Uterus (tissue), 4 donors: ENCODE results near the gene TRIP13. TPM values are rescaled to one million over a fixed set of nuclear protein-coding genes. Genes with fewer than 3 reads are reported as not detected.
"Not testable (repeated sequence)": the region's sequence is repeated elsewhere in the genome, so short reads cannot be mapped to it uniquely, and the experiment has no call there.

Experiments used
- DNase-seq, 2 donors: peaks; one replicate each; pipeline ENCODE4 v3.0.0-alpha.2; 2019 to 2020
- H3K27ac ChIP-seq, 2 donors: fragments of 200-600 bp; sonication (generic); 1 replicate in 1 of 2; 2 replicates in 1 of 2; pipeline ENCODE4 v1.5.1; 2016 to 2018
- H3K27me3 ChIP-seq, 2 donors: fragments of 200-600 bp; sonication (generic); one replicate each; pipeline ENCODE4 v1.5.1; 2018 to 2019; ENCODE audit warnings: control low read depth in 1 of 2
- H3K36me3 ChIP-seq, 2 donors: fragments of 200-600 bp; sonication (generic); one replicate each; pipeline ENCODE4 v1.5.1; 2019; ENCODE audit warnings: control low read depth in 1 of 2
- H3K4me1 ChIP-seq, 2 donors: fragments of 200-600 bp; sonication (generic); one replicate each; pipeline ENCODE4 v1.5.1; 2018 to 2019; ENCODE audit warnings: control low read depth in 1 of 2
- H3K4me3 ChIP-seq, 2 donors: fragments of 200-600 bp; sonication (generic); 1 replicate in 1 of 2; 2 replicates in 1 of 2; pipeline ENCODE4 v1.5.1; 2018 to 2019; ENCODE audit warnings: mild to moderate bottlenecking in 1 of 2
- H3K9me3 ChIP-seq, 2 donors: fragments of 200-600 bp; sonication (generic); one replicate each; pipeline ENCODE4 v1.5.1; 2019; ENCODE audit warnings: control low read depth in 1 of 2
- POLR2A ChIP-seq, 2 donors: fragments of 450-650 bp; IDR thresholded peaks; one replicate each; pipeline ENCODE4 v1.6.1; 2016; ENCODE audit warnings: antibody characterized with exemption in 2 of 2, mild to moderate bottlenecking in 1 of 2, moderate library complexity in 1 of 2
- intact Hi-C: fragments of 100-400 bp; cut with DNase I; formaldehyde crosslinking; loops from one replicate; pipeline ENCODE4 v1.15.1; 2023; ENCODE audit warnings: low total_unique reads
- total RNA-seq, 4 donors: library from RNA; depleted of rRNA in 3 of 4; stranded (reverse); fragments of >200 nt in 3 of 4; gene quantifications; one replicate each; pipeline versions ENCODE4 v1.1.0 to v1.2.4, GENCODE V29; 2014 to 2023
- TF ChIP-seq, protein P1 (sequence below), 4 experiments: fragments of 200-600 bp in 2 of 4; fragments of 450-650 bp in 2 of 4; sonication (generic) in 2 of 4; IDR thresholded peaks; one replicate each; pipeline ENCODE4 v1.5.1; 2016 to 2019; ENCODE audit warnings: antibody characterized with exemption in 4 of 4, mild to moderate bottlenecking in 2 of 4, moderate library complexity in 1 of 4
- donor health status: DM: yes; HTN: yes; CAD: no.

The TRIP13 gene
- total RNA-seq, 4 donors from 2014 or later: 1.2 to 10.5 (median 1.3) TPM; not detected in 1

DNA sequence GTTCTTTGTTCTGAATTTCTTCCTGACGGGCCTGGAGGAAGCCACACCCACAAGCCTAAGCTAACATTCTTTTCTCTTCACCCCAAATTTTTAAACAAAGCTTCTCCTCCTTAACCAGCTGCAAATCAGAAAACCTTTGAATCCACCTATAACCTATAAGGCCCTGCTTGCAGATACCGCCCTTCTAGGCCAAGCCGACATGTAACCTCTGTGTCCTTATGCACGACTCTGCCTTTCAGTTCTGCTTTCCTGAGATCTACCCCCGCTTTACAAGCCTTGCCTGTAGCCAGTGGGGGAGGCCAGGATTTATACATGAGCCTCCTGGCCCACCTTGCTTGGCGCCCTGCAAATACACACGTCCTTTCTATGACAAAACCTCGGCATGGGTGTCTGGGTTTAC lies 19.4 kb upstream of the TRIP13 start:
- no peaks in the 10 kb centered on the region for H3K4me1 ChIP-seq
- no peaks in the 10 kb centered on the region for H3K27me3 ChIP-seq
- no peaks in the 10 kb centered on the region for H3K9me3 ChIP-seq
- TF ChIP-seq, protein P1, sequence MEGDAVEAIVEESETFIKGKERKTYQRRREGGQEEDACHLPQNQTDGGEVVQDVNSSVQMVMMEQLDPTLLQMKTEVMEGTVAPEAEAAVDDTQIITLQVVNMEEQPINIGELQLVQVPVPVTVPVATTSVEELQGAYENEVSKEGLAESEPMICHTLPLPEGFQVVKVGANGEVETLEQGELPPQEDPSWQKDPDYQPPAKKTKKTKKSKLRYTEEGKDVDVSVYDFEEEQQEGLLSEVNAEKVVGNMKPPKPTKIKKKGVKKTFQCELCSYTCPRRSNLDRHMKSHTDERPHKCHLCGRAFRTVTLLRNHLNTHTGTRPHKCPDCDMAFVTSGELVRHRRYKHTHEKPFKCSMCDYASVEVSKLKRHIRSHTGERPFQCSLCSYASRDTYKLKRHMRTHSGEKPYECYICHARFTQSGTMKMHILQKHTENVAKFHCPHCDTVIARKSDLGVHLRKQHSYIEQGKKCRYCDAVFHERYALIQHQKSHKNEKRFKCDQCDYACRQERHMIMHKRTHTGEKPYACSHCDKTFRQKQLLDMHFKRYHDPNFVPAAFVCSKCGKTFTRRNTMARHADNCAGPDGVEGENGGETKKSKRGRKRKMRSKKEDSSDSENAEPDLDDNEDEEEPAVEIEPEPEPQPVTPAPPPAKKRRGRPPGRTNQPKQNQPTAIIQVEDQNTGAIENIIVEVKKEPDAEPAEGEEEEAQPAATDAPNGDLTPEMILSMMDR (IDR thresholded peaks at IDR 0.05): no peak
- TF ChIP-seq POLR2A (IDR thresholded peaks at IDR 0.05): no peak
- no peaks in the 10 kb centered on the region for H3K36me3 ChIP-seq
- no peak overlapping the region for H3K4me3 ChIP-seq
- intact Hi-C loops: no loop called here
- DNase-seq: no peak
- no peak overlapping the region for H3K27ac ChIP-seq

DNA sequence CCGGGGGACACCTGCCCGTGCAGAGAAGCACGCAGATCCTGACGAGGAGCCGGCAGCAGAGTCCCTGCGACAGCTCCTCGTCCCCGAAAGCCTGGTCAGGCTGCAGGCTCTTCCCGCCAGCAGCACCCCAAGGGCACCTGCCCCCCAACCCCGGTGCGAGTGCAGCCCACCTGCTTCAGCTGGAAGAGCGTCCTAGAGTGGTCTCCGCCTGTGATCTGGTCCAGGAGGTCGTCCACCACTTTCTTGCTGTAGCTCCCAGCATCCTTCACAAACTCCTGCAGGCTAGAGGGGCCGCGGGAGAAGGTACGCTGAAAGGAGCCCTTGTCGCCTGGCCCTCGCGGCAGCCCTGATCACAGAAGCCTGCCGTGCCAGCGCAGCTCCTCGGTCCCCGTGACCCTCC lies 16.8 kb upstream of the TRIP13 start:
- H3K27ac ChIP-seq: no peak overlapping the region
- DNase-seq: no peak
- H3K4me1 ChIP-seq: no peaks in the 10 kb centered on the region
- H3K4me3 ChIP-seq: no peak overlapping the region
- H3K27me3 ChIP-seq: no peaks in the 10 kb centered on the region
- H3K9me3 ChIP-seq: no peaks in the 10 kb centered on the region
- no peak for TF ChIP-seq POLR2A (IDR thresholded peaks at IDR 0.05)
- no peaks in the 10 kb centered on the region for H3K36me3 ChIP-seq
- intact Hi-C loops: no loop called here

DNA sequence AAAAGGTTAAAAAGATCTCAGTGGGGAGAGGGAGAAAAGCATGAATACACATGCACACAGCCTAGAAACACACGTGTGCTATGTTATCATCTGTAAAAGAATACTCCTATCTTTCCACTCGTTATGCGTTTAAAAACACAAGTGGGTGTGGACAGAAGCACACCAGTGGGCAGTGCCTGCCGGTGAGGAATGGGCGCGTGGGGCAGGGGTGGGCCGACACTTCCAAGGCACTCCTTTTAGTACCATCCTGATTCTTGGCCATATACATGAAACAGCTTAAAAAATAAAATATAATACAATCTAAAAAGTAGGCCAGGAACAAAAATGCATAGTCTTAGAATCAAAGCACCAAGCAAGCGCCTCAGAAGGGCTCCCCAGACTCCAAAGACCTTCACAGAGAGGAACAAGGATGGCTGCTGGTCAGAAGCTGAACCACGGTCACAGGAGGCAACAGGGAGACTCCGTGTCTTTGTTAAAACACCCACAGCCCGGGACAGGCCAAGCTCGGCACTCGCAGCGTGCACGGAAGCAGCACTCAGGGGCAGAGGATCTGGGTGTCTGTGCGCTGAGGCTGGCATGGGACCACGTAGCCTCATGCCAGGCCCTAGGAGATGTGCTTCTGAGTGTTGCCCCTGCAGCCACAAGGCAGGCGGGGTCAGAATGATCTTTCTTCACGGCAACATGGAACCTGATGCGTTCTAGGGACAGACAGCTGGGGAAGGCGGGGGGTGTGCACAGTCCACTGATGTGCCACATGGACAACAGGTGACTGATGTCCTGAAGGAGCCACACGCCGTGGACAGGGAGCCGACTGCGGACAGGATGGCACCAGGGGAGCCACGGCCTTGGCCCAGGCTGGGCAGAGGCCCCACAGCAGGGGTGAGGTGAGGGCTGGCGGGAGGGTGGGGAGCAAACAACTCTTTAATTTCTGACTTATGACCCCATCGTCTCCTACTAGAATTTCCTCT lies 16.0 kb upstream of the TRIP13 start:
- no peak for TF ChIP-seq POLR2A (IDR thresholded peaks at IDR 0.05)
- TF ChIP-seq, protein P1 (IDR thresholded peaks at IDR 0.05): no peak
- Histone ChIP-seq H3K36me3 (no peaks in the 10 kb centered on the region), H3K4me1 (no peaks in the 10 kb centered on the region), H3K9me3 (no peaks in the 10 kb centered on the region), H3K27ac (no peak overlapping the region), H3K27me3 (no peaks in the 10 kb centered on the region), H3K4me3 (no peak overlapping the region)
- DNase-seq: no peak
- intact Hi-C loops: no loop called here

- TF ChIP-seq POLR2A (IDR thresholded peaks at IDR 0.05): no peak
- TF ChIP-seq, protein P1 (IDR thresholded peaks at IDR 0.05): no peak
- no peak overlapping the region for H3K27ac ChIP-seq
- intact Hi-C loops: no loop called here
- H3K4me3 ChIP-seq: no peak overlapping the region
- no peaks in the 10 kb centered on the region for H3K36me3 ChIP-seq
- no peaks in the 10 kb centered on the region for H3K27me3 ChIP-seq
- no peaks in the 10 kb centered on the region for H3K9me3 ChIP-seq
- no peak for DNase-seq
- H3K4me1 ChIP-seq: no peaks in the 10 kb centered on the region
These were observed 14.6 kb upstream of the TRIP13 start for GRCh38 chr5:878125-878524.

DNA sequence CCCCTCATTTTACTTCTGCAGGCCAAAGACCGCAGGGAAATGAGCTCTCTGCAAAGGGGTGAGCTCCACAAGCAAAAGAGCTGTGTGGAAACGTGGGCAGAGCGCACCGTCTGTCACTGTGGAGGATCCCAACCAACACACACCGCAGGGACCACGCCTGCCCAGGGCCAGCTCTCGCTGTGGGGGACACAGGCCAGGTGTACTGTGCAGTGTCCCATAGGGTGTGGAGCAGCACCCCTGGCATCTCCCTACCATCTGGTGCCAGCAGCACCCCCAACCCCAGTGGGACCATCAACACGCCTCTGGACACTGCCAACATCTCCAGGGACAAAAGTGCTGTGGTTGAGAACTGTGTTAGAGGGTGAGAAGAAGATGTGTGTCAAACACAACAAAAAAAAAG lies 14.0 kb upstream of the TRIP13 start:
- H3K27me3 ChIP-seq, intact Hi-C loops, H3K9me3 ChIP-seq, DNase-seq, H3K4me1 ChIP-seq, H3K4me3 ChIP-seq, H3K36me3 ChIP-seq, H3K27ac ChIP-seq: not testable (repeated sequence)

- Histone ChIP-seq H3K4me3 (no peak overlapping the region), H3K36me3 (no peaks in the 10 kb centered on the region), H3K4me1 (no peaks in the 10 kb centered on the region), H3K27ac (no peak overlapping the region), H3K9me3 (no peaks in the 10 kb centered on the region), H3K27me3 (no peaks in the 10 kb centered on the region)
- peak in 1 of 2 donors; percentile 6 for DNase-seq
- intact Hi-C loops: no loop called here
- TF ChIP-seq, protein P1 (IDR thresholded peaks at IDR 0.05): no peak
- TF ChIP-seq POLR2A (IDR thresholded peaks at IDR 0.05): no peak
These were observed 11.7 kb upstream of the TRIP13 start for GRCh38 chr5:880816-881550.
